ENCODE data around the gene SRA1. TPM values are rescaled to one million over a fixed set of nuclear protein-coding genes. Genes with fewer than 3 reads are reported as not detected.
A peak's percentile ranks its signal among the peaks of the same experiment; 100 is the strongest.

Gene SRA1
- total and polyA plus RNA-seq, 7 donors = 17.8 to 48.3 (median 30.5) TPM

DNA sequence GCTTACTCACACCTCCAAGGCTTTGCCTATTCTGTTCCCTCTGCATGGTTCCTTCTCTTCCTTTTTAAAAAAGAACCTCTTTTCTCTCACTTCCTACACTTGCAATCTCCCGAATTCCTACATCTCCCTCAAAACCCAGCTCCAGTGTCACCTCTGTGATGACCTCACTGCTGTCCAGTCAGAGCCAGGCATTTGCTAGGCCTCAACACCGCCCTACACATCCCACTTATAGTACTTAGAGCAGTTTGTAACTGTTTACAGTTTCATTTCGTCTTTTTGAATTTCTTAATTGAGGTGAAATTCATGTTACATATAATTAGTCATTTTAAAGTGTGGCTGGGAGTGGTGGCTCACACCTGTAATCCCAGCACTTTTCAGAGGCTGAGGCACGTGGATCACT is 44.9 kb upstream of the SRA1 start:
- peak overlapping the region in 3 of 4 donors; percentile 32 to 60 (median 40) for H3K27ac ChIP-seq
- H3K4me1 ChIP-seq = no peaks in the 10 kb centered on the region
- TF ChIP-seq POLR2A (IDR thresholded peaks at IDR 0.05) = no peak
- no peak for TF ChIP-seq POLR2AphosphoS5 (IDR thresholded peaks at IDR 0.05)
- TF ChIP-seq, protein P1, sequence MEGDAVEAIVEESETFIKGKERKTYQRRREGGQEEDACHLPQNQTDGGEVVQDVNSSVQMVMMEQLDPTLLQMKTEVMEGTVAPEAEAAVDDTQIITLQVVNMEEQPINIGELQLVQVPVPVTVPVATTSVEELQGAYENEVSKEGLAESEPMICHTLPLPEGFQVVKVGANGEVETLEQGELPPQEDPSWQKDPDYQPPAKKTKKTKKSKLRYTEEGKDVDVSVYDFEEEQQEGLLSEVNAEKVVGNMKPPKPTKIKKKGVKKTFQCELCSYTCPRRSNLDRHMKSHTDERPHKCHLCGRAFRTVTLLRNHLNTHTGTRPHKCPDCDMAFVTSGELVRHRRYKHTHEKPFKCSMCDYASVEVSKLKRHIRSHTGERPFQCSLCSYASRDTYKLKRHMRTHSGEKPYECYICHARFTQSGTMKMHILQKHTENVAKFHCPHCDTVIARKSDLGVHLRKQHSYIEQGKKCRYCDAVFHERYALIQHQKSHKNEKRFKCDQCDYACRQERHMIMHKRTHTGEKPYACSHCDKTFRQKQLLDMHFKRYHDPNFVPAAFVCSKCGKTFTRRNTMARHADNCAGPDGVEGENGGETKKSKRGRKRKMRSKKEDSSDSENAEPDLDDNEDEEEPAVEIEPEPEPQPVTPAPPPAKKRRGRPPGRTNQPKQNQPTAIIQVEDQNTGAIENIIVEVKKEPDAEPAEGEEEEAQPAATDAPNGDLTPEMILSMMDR (IDR thresholded peaks at IDR 0.05) = no peak
- TF ChIP-seq EP300 (IDR thresholded peaks at IDR 0.05) = no peak
- intact Hi-C loops (cut with DNase I) = no loop called here
- DNase-seq = no peak
- H3K36me3 ChIP-seq = no peaks in the 10 kb centered on the region
- H3K27me3 ChIP-seq = no peaks in the 10 kb centered on the region
- no peaks in the 10 kb centered on the region for H3K9me3 ChIP-seq
- WGBS, 2 donors = 81 to 84% methylated on average over 4 of the region's 4 CpGs
- no peak overlapping the region for H3K4me3 ChIP-seq

DNA sequence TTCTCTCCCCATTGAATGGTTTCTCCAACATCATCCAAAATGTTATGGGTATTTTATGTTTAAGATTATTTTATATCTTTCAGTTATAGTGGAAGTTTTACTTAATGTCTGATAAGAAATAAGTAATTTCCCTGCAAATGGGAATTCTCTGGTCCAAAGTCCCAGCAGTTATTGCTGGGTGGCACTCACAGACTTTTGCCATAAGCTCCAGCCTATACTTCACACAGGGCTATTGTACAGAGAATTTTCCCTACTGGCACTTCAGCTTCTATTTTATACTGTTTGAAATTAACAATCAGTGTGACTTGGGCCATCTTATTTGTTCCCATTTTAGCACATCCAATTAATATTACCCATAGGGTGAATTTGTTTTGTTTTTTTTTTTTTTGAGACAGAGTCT is 42.8 kb upstream of the SRA1 start:
- Histone ChIP-seq H3K4me1 (no peaks in the 10 kb centered on the region), H3K9me3 (no peaks in the 10 kb centered on the region), H3K27me3 (no peaks in the 10 kb centered on the region), H3K36me3 (no peaks in the 10 kb centered on the region), H3K4me3 (no peak overlapping the region), H3K27ac (no peak overlapping the region)
- TF ChIP-seq, protein P1 (IDR thresholded peaks at IDR 0.05) = no peak
- TF ChIP-seq EP300 (IDR thresholded peaks at IDR 0.05) (no peak), POLR2A (IDR thresholded peaks at IDR 0.05) (no peak), POLR2AphosphoS5 (IDR thresholded peaks at IDR 0.05) (no peak)
- DNase-seq = no peak
- intact Hi-C loops (cut with DNase I) = no loop called here

DNA sequence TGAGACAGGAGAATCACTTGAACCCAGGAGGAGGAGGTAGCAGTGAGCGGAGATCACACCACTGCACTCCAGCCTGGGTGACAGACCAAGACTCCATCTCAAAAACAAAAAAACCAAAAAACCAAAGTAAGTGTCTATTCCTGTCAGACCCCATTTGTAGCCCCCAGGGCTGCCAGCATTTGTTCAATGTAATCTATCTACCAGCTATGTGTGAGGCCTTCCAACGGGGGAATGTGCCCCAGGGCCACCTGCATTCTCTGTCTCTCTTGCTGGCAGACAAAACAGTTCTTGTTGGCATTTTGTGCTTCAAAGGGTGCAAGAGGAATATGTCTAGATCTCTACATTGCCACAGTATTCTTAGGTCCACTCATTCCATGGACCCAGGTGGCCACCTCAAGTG is 41.6 kb upstream of the SRA1 start:
- intact Hi-C loops (cut with DNase I) = no loop called here
- DNase-seq = no peak
- H3K4me3 ChIP-seq = no peak overlapping the region

DNA sequence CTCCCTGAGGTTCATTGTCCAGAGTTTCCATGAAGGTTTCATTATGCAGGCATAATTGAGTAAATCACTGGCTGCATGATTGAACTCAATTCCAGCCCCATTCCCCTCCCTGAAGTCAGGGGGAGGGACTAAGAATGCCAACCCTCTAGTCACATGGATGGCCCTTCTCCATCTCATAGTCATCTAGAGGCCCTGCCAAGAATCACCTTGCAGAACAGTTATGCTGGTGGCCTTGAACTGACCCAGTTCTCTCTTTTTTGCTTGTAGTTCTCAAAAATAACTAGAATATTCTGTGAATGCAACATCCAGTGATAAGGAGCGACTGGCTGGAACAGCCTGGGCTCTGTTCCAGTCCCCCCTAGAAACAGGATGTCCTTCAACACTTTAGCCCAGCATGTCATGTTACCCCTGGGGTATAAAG is 39.1 kb upstream of the SRA1 start:
- H3K36me3 ChIP-seq = no peaks in the 10 kb centered on the region
- peak overlapping the region in 1 of 4 donors; percentile 1 for H3K4me3 ChIP-seq
- no peaks in the 10 kb centered on the region for H3K27me3 ChIP-seq
- no peaks in the 10 kb centered on the region for H3K4me1 ChIP-seq
- intact Hi-C loops (cut with DNase I) = no loop called here
- TF ChIP-seq POLR2AphosphoS5 (IDR thresholded peaks at IDR 0.05) (peak in 2 of 4 donors; percentile 8 to 26), EP300 (IDR thresholded peaks at IDR 0.05) (no peak)
- 78 to 83% methylated on average over 1 of the region's 1 CpG for WGBS, 2 donors
- no peak for DNase-seq
- H3K27ac ChIP-seq = peak overlapping the region in 1 of 4 donors; percentile 30
- no peaks in the 10 kb centered on the region for H3K9me3 ChIP-seq

More for the DNA sequence above, 41.6 kb upstream of the SRA1 start:
- WGBS, 2 donors = 94 to 95% methylated on average over 2 of the region's 2 CpGs
- TF ChIP-seq EP300 (IDR thresholded peaks at IDR 0.05) (no peak), POLR2A (IDR thresholded peaks at IDR 0.05) (no peak), POLR2AphosphoS5 (IDR thresholded peaks at IDR 0.05) (no peak)
- TF ChIP-seq, protein P1 (IDR thresholded peaks at IDR 0.05) = no peak
- H3K4me1 ChIP-seq = no peaks in the 10 kb centered on the region
- no peaks in the 10 kb centered on the region for H3K36me3 ChIP-seq
- H3K9me3 ChIP-seq = no peaks in the 10 kb centered on the region
- H3K27ac ChIP-seq = no peak overlapping the region
- H3K27me3 ChIP-seq = no peaks in the 10 kb centered on the region

DNA sequence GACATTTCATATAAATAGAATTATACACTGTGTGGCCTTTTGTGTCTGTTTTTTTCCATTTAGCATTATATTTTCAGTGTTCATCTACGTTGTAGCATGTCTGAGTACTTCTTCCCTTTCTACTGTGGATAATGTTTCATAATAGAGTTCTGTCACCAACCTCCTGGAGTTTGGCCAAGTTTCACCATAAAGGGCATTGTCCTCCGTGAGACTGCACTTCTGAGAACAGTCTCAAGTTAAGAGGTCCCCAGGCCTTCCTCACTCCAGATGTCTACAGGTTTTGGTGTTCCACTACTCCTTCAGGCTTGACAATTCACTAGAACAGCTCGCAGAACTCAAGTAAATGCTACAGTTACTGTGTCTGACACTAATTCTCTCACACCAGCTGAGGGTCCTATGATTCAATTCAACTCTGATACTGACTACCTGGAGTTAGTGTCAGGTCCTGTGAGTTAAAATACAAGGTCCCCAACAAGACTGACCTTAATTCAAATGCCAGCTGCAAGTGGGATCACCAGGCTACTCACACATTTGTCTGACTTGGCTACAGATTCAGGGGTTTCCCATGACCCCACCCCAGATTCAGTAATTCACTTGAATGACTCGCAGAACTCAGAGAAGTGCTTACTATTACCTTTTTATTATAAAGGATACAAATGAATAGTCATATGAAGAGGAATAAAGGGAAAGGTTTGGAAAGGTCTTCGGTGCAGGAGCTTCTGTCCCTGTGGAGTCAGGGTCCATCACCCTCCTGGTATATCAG is 38.4 kb upstream of the SRA1 start:
- Histone ChIP-seq H3K4me3 (no peak overlapping the region), H3K27me3 (no peaks in the 10 kb centered on the region), H3K9me3 (no peaks in the 10 kb centered on the region), H3K4me1 (no peaks in the 10 kb centered on the region), H3K27ac (peak overlapping the region in 3 of 4 donors; percentile 5 to 53 (median 30)), H3K36me3 (no peaks in the 10 kb centered on the region)
- intact Hi-C loops (cut with DNase I) = no loop called here
- peak; percentile 70 for DNase-seq
- 54 to 60% methylated on average over 5 of the region's 5 CpGs for WGBS, 2 donors
- peak in 2 of 4 donors; percentile 5 to 47 for TF ChIP-seq POLR2AphosphoS5 (IDR thresholded peaks at IDR 0.05)
- TF ChIP-seq EP300 (IDR thresholded peaks at IDR 0.05) = no peak
